GM19372 (cell line): ENCODE measurements around the gene EHMT1.
A peak's percentile ranks its signal among the peaks of the same experiment; 100 is the strongest.

Experiments used
- ATAC-seq: cut with Tn5 transposase; IDR thresholded peaks from one replicate; pipeline ENCODE4 v1.9.1; 2021; ENCODE audit warnings: mild to moderate bottlenecking, low read depth, moderate library complexity; ENCODE audit not compliant: unreplicated experiment

The EHMT1 gene

DNA sequence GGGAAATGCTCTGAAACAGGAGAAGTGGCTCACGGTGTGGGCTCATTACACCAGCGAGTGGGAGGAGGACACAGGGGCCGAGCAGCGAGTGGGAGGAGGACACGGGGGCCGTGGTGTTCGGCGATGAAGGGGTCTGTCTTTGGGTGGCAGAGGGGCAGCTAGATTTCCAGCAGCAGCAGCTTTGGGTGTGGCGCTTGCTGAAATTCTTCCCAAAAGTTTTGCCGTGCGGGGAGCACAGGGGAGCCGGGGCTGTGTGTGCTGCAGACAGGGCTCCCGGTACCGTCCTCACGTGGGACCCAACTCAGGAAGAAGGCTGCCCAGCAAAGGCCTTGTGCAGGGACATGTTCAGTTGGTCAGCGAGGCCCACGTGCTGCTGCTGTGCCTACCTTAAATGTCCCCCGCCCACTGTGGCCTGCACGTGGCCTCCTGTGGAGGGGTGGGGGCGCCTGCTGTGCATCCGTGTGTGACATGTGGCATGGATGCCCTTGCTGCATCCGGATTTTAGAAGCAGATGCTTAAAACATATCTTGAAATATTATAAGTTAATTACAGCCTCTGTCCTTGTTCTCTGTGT is 134.5 kb downstream of the EHMT1 start:
- no peak for ATAC-seq

GRCh38 chr9:137755261-137755927 is 136.6 kb downstream of the EHMT1 start:
- ATAC-seq, result no peak

DNA sequence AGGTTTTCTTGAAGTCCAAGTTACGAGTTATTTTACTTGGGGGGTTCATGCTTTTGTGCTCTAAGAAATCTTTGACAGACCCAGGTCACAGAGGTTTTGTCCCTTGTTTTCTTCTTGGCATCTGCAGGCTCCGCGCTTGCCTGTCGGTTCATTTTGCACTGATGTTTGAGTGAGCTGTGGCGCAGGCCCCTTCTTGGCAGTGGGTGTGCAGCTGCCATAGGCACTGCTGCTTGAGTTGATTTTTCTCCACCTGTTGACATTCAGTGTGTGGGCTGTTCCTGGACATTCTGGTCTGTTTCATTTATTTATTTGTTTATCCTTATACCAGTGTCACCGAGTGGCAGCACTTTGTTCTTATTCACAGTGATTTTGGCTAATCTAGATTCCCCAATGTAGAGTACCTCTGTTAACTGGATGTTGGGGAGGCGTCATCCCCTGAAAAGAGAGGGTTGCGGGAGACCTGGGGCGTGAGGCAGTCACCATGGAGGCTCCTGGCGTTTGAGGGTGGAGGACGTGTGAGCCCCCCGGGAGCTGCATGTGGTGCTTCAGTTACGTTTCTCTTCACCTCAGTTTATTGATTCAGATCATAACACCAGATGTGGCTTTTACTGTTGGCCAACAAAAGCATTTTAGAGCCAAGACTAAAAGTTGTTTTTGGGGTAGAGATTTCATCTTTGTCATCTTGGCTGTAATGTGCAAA is 137.4 kb downstream of the EHMT1 start:
- ATAC-seq, result no peak

DNA sequence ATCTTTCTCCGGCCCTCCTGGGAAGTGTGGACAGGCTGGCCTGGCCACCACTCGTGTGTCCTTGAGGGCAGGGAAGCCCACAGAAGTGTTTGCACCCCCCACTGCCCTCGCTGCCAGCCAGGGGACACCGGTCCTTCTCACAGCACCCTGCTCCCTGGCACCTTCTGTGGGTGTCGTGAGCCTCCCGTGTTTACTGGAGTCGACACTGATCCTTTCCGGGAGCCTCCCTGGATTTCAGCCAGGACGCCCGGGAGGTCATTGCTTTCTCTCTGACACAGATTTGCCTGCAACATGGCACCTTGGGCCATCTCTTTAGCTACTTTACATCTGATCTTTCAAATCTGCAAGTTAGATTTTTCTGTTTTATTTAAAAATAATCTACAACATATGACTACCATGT is 138.3 kb downstream of the EHMT1 start:
- no peak for ATAC-seq

DNA sequence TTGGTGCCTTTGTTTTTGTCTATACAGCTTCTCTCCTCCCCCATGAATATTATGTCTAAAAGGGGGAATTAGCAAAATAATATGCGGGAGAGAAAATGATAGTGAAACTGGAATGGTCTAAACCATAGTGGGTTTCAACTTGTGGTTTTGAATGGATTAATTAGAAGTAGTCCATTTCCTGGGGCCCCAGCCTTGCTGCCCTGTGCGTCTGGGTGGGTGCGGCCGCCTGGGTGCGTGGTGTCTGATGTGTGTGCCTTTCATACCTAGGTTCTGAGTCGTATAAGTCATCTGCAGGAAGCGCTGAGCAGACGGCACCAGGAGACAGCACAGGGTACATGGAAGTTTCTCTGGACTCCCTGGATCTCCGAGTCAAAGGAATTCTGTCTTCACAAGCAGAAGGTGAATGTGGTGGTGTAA is 138.8 kb downstream of the EHMT1 start:
- no peak for ATAC-seq

DNA sequence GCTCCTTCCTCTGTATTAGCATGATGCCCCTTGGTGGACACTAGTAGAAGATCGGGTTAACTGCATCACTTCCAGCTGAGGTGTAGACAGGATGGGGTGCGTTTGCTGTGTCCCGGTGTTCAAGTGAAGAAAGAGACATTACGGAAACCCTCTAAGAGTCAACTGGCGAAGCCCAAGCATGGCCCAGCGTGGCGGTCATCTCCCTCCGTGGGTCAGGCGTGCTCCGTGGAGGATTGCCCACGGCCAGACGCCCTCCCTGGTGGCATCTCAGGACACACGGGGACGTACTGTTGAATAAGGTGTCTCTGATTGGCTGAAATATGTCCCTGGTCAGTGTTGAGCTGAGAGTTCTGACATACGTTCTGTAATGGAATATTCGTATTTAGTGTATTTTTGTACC is 139.3 kb downstream of the EHMT1 start:
- no peak for ATAC-seq

DNA sequence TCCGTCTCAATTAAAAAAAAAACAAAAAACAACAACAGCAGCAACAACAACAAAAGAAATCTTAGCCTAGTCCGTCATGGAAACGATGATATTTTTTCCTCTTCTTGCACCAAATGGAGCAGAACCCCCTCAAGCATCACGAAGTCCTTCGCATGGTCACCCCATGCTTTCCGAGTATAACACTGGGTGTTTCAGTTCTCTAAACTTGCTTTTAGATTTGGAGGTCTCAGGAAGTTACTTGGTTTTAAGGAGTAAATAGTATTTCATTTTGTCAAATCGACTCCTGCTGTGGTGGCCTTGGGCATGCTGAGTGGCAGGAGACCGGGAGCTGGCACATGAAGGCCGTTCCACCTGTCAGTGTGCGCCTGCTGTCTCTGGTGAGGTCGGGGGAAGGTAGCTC is 140.3 kb downstream of the EHMT1 start:
- ATAC-seq, result no peak

DNA sequence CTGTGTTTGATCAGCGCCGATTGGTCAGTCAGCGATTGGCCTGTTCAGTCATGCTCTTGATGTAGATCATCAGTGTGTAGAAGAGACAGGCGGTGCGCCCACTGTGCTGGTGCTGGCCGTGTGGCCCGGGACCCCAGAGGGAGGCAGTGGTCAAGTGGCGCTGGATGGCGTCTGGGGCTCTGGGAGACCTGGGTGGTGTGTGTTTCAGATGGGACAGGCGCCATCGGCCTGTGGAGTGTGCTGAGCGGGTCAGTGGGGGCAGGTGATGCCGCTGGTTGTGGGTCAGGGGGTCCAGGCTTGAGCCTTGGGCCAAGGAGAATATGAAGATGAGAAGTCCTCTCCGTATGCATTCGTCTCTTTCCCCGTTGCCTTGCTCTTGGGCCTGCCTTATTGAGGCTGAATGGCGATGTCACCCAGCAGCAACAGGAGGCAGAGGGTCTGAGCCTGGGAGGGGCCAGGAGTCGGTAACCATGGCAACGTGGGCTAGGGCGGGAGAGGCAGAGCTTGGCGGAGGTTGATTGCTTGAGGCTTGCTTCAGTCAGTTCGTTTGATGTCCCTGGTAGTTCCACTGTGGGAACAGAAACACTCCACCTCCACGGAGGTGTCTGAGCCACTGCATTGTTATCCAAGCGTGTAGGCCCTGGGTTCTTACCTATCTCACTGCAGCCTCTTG is 141.0 kb downstream of the EHMT1 start:
- no peak for ATAC-seq

DNA sequence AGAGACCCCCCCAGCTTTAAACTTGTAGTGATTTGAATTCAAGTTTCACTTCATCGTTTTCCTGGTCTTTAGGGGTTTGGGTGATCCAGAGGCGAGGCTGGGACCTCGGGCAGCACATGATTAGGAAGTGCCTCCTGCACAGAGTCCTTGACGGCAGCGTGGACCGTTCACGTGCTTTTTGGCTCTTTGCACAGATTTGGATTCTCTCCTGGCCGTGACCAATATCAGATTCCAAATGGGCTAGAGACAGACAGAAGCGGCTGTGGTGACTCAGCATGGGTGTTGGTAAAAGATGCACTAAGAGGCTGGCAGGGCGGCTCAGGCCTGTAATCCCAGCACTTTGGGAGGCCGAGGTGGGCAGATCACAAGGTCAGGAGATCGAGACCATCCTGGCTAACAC is 141.6 kb downstream of the EHMT1 start:
- ATAC-seq, result no peak

DNA sequence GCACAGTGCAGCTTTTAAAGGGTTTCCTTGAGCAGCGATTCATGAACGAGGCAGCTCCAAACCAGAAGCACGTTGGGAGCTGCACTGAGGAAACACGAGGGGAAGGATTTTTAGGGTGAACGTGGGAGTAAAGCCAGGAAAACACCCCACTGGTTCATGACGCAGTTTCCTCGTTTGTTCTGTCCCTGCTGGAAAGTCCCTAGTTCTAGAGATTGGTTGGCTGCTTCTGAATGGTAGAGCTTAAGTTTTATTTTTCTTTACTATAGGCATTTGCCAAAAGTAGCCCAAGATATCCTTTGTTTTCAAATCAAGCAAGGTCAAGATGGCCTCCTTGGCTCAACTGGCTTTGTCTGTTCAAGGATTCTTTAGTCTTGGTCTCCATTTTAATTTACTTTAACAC is 142.2 kb downstream of the EHMT1 start:
- no peak for ATAC-seq

- no peak for ATAC-seq
These were observed 143.0 kb downstream of the EHMT1 start for GRCh38 chr9:137761793-137762192.

GRCh38 chr9:137762414-137763061 is 143.7 kb downstream of the EHMT1 start:
- ATAC-seq, result peak; percentile 56

GRCh38 chr9:137763271-137763955 is 144.6 kb downstream of the EHMT1 start:
- no peak for ATAC-seq

DNA sequence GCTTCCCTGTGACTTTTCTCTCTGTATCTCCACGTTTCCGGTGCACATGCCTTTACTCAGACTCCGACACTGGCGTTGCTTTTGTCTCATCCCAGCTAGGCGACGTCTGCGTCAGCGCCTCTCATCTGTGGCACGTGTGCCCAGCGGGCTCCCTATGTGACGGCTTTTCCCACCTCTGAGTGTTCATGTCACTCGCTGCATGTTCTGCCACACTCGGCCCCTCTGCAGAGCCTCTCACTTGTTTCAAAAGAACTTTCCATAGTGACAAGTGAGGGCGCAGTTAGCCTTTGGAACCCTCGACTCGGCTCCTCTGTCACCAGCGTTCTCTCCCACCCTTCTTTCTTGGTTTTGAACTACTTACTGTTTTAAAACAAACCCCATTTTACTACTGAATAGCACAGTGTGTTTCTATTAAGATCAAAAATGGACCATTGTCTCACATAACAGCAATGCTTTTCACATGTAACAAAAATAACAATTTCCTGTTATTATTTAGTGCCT is 145.4 kb downstream of the EHMT1 start:
- ATAC-seq, result no peak

DNA sequence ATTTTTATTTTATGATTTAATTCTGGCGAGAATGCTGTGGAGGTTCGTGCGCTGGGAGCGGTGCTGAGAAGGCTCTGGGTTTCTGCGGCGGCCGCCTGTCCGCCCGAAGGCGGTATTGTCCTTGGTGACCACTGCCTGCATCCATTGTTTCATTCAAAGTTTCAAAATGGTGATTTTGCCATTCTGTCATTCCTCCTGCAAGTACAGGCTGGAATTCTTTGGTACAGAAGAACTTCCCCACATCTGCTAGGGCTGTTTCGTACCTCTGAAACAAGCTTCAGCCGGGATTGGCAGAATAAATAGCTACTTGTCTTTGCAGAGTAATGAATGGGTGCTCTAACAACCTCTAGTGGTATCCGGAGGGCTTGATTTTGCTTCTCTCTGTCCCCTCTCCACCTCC is 146.2 kb downstream of the EHMT1 start:
- no peak for ATAC-seq

DNA sequence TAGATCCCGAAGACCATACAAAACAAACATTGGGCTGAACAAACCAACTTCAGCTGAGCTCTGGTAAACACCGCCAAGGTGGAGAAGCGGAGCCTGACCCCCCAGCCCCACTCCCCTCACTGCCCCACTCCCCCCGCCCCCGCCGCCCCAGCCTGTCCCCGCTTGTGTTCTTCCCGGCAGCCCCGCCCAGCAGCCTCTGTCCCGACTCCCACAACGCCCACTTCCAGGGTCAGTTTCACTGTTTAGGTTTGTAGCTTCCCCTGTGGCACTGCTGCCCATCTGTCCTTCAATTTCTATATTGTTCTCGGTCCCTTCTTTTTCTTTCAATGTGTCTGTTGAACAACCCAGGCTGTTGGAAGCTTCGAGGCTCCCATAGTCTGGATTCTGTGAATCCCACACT is 146.7 kb downstream of the EHMT1 start:
- ATAC-seq, result no peak

- no peak for ATAC-seq
These were observed 152.8 kb downstream of the EHMT1 start for GRCh38 chr9:137771580-137771979.

- ATAC-seq, result no peak
These were observed 153.6 kb downstream of the EHMT1 start for GRCh38 chr9:137772281-137772873.

DNA sequence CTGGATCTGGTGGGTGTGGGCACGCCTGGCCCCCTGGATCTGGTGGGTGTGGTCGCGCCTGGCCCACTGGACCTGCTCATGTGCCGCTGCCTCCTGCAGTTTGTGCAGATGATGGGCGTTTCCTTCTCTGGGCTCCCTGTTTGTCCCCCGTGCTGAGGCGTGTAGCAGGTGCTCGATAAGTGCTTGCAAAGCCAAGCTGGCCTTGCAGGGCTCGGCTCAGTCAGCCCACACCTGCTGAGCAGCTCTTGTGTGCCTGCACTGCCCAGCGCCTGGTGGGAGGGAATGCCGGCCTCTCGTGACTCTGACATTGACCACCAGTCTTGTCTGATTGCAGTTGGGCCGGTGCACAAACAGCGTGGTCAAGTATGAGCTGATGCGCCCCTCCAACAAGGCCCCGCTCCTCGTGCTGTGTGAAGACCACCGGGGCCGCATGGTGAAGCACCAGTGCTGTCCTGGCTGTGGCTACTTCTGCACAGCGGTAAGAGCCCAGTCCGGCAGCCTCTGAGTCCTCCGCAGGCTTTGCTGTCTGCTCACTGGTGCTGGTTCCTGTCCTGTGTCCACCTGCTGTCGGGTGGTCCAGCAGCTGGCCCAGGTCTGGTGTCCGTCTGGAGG is 156.1 kb downstream of the EHMT1 start:
- no peak for ATAC-seq
